DOHH2 (cell line): ENCODE measurements around the gene REXO1.

Source experiments
- H3F3A ChIP-seq: fragments of 200-600 bp; sonication (generic), shearing (Covaris generic); 2 replicates; pipeline ENCODE4 v1.6.0; 2016; ENCODE audit warnings: antibody characterized with exemption, mild to moderate bottlenecking; ENCODE audit not compliant: control insufficient read depth, insufficient read depth
- H3K27ac ChIP-seq: fragments of 200-600 bp; sonication (generic); 2 replicates; pipeline ENCODE4 v1.5.1; 2014; ENCODE audit warnings: low read depth, mild to moderate bottlenecking, low read length, moderate library complexity
- H3K27me3 ChIP-seq: fragments of 200-600 bp; sonication (generic); 2 replicates; pipeline ENCODE4 v1.6.1; 2014; ENCODE audit warnings: mild to moderate bottlenecking, low read length, mixed read lengths; ENCODE audit not compliant: control insufficient read depth
- H3K36me3 ChIP-seq: fragments of 200-600 bp; sonication (generic); 2 replicates; pipeline ENCODE4 v1.6.1; 2014; ENCODE audit warnings: mild to moderate bottlenecking, low read length, moderate library complexity, mixed read lengths; ENCODE audit not compliant: control insufficient read depth
- H3K4me1 ChIP-seq: fragments of 200-600 bp; sonication (generic); 2 replicates; pipeline ENCODE4 v1.6.1; 2014; ENCODE audit warnings: mild to moderate bottlenecking, low read length, mixed read lengths; ENCODE audit not compliant: control insufficient read depth
- H3K4me2 ChIP-seq: fragments of 200-600 bp; sonication (generic); 2 replicates; pipeline ENCODE4 v1.6.0; 2014; ENCODE audit warnings: mild to moderate bottlenecking, low read length, moderate library complexity
- H3K4me3 ChIP-seq: fragments of 200-600 bp; sonication (generic); 2 replicates; pipeline ENCODE4 v1.5.1; 2014; ENCODE audit warnings: mild to moderate bottlenecking, low read length, mixed read lengths
- H3K79me2 ChIP-seq: fragments of 200-600 bp; sonication (generic); 2 replicates; pipeline ENCODE4 v1.6.1; 2014; ENCODE audit warnings: mild to moderate bottlenecking, low read length, mixed read lengths; ENCODE audit not compliant: control insufficient read depth
- H3K9me2 ChIP-seq: fragments of 200-600 bp; sonication (generic); replicated peaks from 2 replicates; pipeline ENCODE4 v1.6.1; 2014; ENCODE audit warnings: mild to moderate bottlenecking, low read length, mixed read lengths; ENCODE audit not compliant: control insufficient read depth
- H3K9me3 ChIP-seq: fragments of 200-600 bp; sonication (generic); 2 replicates; pipeline ENCODE4 v1.6.1; 2014; ENCODE audit warnings: antibody characterized with exemption, low read length, mixed read lengths; ENCODE audit not compliant: control insufficient read depth, insufficient read depth
- H4K20me1 ChIP-seq: fragments of 200-600 bp; sonication (generic); 2 replicates; pipeline ENCODE4 v1.6.0; 2014; ENCODE audit warnings: low read depth, mild to moderate bottlenecking, antibody characterized with exemption, low read length, moderate library complexity; ENCODE audit not compliant: control insufficient read depth, insufficient read depth
- CTCF ChIP-seq: fragments of 200-600 bp; sonication (generic); IDR thresholded peaks from one replicate; pipeline ENCODE4 v1.5.1; 2014; ENCODE audit warnings: antibody characterized with exemption, mild to moderate bottlenecking, low read depth, low read length; ENCODE audit not compliant: poor library complexity, severe bottlenecking
- EZH2phosphoT487 ChIP-seq: fragments of 200-600 bp; sonication (generic); IDR thresholded peaks from 2 replicates; pipeline ENCODE4 v1.6.1; 2017; ENCODE audit warnings: borderline replicate concordance, mild to moderate bottlenecking, antibody characterized with exemption, low read length, moderate library complexity, mixed read lengths

The REXO1 gene

GRCh38 chr19:1864480-1865171 lies 16.3 kb upstream of the REXO1 start:
- Histone ChIP-seq H3K4me3 (peak overlapping the region; percentile 72), H3K36me3 (peaks cover 8% of the 10 kb centered on the region; the same call in 1 of the 2 replicates), H4K20me1 (0 out of 2 replicates have a peak, but pooled peaks cover 3% of the 10 kb centered on the region), H3K27ac (peak overlapping the region; percentile 75), H3K9me2 (no peaks in the 10 kb centered on the region), H3K9me3 (no peaks in the 10 kb centered on the region), H3K4me2 (peak overlapping the region; percentile 62), H3K4me1 (peaks cover 36% of the 10 kb centered on the region), H3F3A (no peaks in the 10 kb centered on the region), H3K79me2 (peaks cover 47% of the 10 kb centered on the region), H3K27me3 (no peaks in the 10 kb centered on the region)
- TF ChIP-seq CTCF, result peak; percentile 76
- no peak for TF ChIP-seq EZH2phosphoT487

GRCh38 chr19:1863638-1864479 lies 15.6 kb upstream of the REXO1 start:
- Histone ChIP-seq H3K27ac (peak overlapping the region; percentile 75), H4K20me1 (0 out of 2 replicates have a peak, but pooled peaks cover 3% of the 10 kb centered on the region), H3F3A (no peaks in the 10 kb centered on the region), H3K36me3 (peaks cover 8% of the 10 kb centered on the region; the same call in 1 of the 2 replicates), H3K79me2 (peaks cover 54% of the 10 kb centered on the region), H3K4me3 (peak overlapping the region; percentile 72), H3K27me3 (no peaks in the 10 kb centered on the region), H3K9me2 (no peaks in the 10 kb centered on the region), H3K4me2 (peak overlapping the region; percentile 62), H3K9me3 (no peaks in the 10 kb centered on the region), H3K4me1 (peaks cover 44% of the 10 kb centered on the region)
- TF ChIP-seq EZH2phosphoT487, result no peak

- Histone ChIP-seq H3K36me3 (peaks cover 8% of the 10 kb centered on the region; the same call in 1 of the 2 replicates), H3K79me2 (peaks cover 56% of the 10 kb centered on the region), H3K27ac (peak within 1 kb of the TSS; percentile 75), H3F3A (0 out of 2 replicates have a peak, but pooled peaks cover 3% of the 10 kb centered on the region), H3K9me3 (no peaks in the 10 kb centered on the region), H3K27me3 (no peaks in the 10 kb centered on the region), H3K4me1 (peaks cover 49% of the 10 kb centered on the region), H4K20me1 (0 out of 2 replicates have a peak, but pooled peaks cover 3% of the 10 kb centered on the region), H3K4me2 (peak within 1 kb of the TSS; percentile 83), H3K9me2 (no peaks in the 10 kb centered on the region), H3K4me3 (peak within 1 kb of the TSS; percentile 80)
- TF ChIP-seq EZH2phosphoT487 (no peak), CTCF (no peak)
These were observed 15.0 kb upstream of the REXO1 start, which contains the start of gene KLF16 for GRCh38 chr19:1863328-1863637. KLF16 (minus strand) TSS chr19:1863579; CDS start chr19:1863497, 82 bp downstream.
